Rectal smooth muscle tissue (tissue), 1 donor: ENCODE data around the gene RECK.
"Not testable (repeated sequence)": the region's sequence is repeated elsewhere in the genome, so short reads cannot be mapped to it uniquely, and the experiment has no call there.

Experiments
- H3K27ac ChIP-seq: one replicate; pipeline ENCODE4 v1.7.0; 2013; ENCODE audit warnings: low read depth, low read length, inconsistent platforms
- H3K27me3 ChIP-seq: one replicate; pipeline ENCODE4 v1.7.0; 2013; ENCODE audit warnings: low read length; ENCODE audit not compliant: control insufficient read depth, insufficient read depth
- H3K36me3 ChIP-seq: one replicate; pipeline ENCODE4 v1.7.0; 2013; ENCODE audit warnings: low read length; ENCODE audit not compliant: control insufficient read depth, insufficient read depth
- H3K4me1 ChIP-seq: one replicate; pipeline ENCODE4 v1.7.0; 2013; ENCODE audit warnings: low read length; ENCODE audit not compliant: control insufficient read depth, insufficient read depth
- H3K4me3 ChIP-seq: one replicate; pipeline ENCODE4 v1.7.0; 2013; ENCODE audit warnings: low read length
- H3K9ac ChIP-seq: one replicate; pipeline ENCODE4 v1.7.0; 2013; ENCODE audit warnings: low read length

RECK gene

DNA sequence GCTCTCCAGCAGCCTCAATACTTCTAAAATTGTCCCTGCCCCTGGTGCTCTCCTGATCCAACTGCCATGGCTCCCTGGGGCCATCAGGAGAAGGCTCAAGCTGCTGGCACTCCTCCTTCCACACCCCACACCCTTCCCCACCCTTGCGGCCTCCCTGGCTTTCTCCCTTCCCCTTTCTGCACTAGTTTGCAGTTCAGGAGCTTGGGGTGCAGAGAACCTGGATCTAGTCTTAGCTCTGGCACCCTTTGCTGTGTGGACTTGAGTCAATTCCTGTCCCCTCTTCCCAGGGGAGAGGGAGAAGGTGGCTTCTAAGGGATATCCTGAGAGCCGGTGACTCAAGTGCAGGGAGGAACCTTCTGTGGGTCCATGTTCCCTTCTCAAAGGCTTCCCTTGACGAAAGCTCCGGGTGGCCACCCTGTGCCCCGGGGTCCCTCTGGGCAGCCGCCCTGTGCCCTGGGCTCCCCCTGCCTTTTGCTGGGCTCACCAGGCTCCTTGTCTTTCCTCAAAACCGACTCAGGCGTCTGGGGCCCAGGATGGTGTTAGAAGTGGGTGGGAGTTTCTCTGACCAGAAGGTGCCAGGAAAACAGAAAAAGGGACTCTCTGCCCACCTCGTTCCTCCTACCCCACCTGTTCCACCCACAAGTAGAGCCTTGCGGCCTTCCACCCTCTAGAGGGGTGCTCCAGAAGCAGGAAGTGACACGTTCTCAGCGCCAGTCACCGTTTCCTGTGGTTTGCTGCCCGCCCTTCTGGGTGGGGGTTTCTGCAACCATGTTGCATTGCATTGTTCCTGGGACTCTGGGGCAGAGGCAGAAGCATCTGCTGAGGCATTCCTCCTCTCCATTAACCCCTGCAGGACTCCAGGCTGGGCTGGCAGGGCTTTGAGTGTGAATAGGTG, 114.8 kb downstream of the RECK start:
- no peak overlapping the region for H3K4me3 ChIP-seq
- H3K27ac ChIP-seq: peak overlapping the region; percentile 62
- no peaks in the 10 kb centered on the region for H3K27me3 ChIP-seq
- H3K9ac ChIP-seq: no peak overlapping the region
- H3K4me1 ChIP-seq: peaks cover 40% of the 10 kb centered on the region
- peaks cover 13% of the 10 kb centered on the region for H3K36me3 ChIP-seq

DNA sequence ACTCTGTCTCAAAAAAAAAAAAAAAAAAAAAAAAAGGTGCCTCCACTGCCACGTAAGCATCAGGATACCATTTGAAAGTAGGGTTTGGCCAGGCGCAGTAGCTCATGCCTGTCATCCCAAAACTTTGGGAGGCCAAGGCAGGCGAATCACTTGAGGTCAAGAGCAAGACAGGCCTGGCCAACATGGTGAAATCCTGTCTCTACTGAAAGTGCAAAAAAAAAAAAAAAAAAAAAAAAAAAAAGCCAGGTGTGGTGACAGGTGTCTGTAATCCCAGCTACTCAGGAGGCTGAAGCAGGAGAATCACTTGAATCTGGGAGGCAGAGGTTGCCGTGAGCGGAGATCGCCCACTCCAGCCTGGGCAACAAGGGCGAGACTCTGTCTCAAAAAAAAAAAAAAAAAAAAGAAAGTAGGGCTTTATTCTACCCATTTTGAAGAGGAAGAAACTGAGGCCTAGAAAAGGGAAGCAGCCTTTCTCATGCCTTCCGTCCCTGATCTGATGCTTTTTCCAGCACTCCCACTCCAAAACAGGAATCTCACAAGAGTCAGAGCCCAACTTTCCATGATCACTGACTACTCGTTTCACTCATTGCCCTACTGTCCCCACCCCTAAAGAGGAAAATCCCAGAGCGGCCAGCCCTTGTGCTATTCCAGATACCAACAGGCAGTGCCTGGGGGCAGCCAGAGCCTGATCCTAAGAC, 116.2 kb downstream of the RECK start:
- H3K4me3 ChIP-seq: no peak overlapping the region
- H3K27ac ChIP-seq: peak overlapping the region; percentile 75
- H3K27me3 ChIP-seq: no peaks in the 10 kb centered on the region
- H3K4me1 ChIP-seq: peaks cover 32% of the 10 kb centered on the region
- peaks cover 13% of the 10 kb centered on the region for H3K36me3 ChIP-seq
- H3K9ac ChIP-seq: no peak overlapping the region

DNA sequence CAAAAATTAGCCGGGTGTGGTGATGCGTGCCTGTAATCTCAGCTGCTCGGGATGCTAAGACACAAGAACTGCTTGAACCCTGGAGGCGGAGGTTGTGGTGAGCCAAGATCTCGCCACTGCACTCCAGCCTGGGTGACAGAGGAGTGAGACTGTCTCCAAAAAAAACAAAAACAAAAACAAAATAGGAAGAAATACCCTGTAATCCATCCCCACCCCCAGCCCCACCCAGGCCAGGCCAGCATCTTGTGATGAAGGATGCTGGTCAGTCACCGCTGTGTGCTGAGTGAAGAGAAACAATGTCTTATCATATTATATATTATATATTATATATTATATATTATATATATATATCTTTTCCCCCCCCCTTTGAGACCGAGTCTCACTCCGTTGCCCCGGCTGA, 117.0 kb downstream of the RECK start:
- Histone ChIP-seq H3K9ac (no peak overlapping the region), H3K36me3 (peaks cover 13% of the 10 kb centered on the region), H3K27me3 (no peaks in the 10 kb centered on the region), H3K4me1 (peaks cover 29% of the 10 kb centered on the region), H3K27ac (peak overlapping the region; percentile 93), H3K4me3 (no peak overlapping the region)

DNA sequence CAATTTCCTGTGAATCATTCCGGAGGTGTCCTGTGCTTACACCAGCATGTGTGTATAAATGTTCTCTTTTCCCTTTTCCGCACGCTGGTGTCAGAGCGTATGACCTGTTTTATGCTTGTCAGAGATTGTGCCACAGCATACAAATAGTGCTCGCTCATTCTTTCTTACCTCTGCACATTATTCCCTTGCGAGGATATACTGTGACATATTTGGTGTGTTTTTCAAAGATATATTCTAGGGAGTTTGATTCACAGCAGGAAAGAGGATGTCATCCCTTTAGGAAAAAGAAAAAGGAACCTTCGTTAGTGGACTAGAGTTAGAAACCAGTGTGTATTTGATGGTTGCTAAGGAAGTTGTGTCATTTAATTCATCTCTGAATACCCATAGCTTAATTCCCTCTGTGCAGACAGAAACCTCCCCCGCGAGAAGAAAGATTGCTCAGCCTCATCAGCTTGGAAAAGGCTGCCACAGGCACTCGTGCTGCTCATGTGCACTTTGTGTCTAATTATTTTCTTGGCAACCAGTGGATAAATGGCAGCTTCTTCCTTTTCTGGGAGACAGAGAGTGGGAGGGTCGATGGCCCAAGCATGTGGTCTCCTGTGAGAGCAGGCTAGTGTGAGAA, 117.7 kb downstream of the RECK start:
- peaks cover 13% of the 10 kb centered on the region for H3K36me3 ChIP-seq
- no peak overlapping the region for H3K4me3 ChIP-seq
- no peak overlapping the region for H3K9ac ChIP-seq
- H3K4me1 ChIP-seq: peaks cover 25% of the 10 kb centered on the region
- peak overlapping the region; percentile 93 for H3K27ac ChIP-seq
- H3K27me3 ChIP-seq: no peaks in the 10 kb centered on the region

DNA sequence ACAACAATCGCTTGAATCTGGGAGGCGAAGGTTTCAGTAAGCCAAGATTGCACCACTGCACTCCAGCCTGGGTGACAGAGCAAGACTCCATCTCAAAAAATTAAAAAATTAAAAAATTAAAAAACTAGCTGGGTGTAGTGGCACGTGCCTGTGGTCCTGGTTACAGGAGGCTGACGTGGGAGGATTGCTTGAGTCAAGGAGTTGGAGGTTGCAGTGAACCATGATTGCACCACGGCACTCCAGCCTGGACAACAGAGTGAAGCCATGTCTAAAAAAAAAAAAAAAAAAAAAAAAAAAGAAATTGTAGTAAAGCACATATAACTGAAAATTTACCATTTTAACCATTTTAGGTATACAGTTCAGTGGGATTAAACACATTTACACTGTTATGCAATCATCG, 119.4 kb downstream of the RECK start:
- H3K27ac ChIP-seq: peak overlapping the region; percentile 3
- H3K4me1 ChIP-seq: peaks cover 19% of the 10 kb centered on the region
- no peaks in the 10 kb centered on the region for H3K27me3 ChIP-seq
- peaks cover 6% of the 10 kb centered on the region for H3K36me3 ChIP-seq
- H3K4me3 ChIP-seq: no peak overlapping the region
- no peak overlapping the region for H3K9ac ChIP-seq

DNA sequence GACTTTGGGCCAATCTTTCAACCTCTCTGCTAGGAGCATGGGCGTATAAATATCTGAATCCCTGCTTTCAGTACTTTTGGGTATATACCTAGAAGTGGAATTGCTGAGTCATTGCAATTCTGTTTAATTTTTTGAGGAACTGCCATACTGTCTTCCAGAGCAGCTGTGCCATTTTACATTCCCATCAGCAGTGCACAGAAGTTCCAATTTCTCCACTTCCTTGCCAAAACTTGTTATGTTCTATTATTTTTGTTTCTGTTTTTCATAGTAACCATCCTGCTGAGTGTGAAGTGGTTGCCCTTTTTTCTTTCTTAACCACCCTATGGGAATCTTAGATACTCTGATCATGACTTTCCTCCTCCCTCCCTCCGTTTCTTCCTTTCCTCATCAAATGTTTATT, 121.4 kb downstream of the RECK start:
- H3K4me3 ChIP-seq: no peak overlapping the region
- peak overlapping the region; percentile 60 for H3K27ac ChIP-seq
- H3K9ac ChIP-seq: no peak overlapping the region
- H3K4me1 ChIP-seq: peaks cover 22% of the 10 kb centered on the region
- peaks cover 5% of the 10 kb centered on the region for H3K36me3 ChIP-seq
- no peaks in the 10 kb centered on the region for H3K27me3 ChIP-seq

DNA sequence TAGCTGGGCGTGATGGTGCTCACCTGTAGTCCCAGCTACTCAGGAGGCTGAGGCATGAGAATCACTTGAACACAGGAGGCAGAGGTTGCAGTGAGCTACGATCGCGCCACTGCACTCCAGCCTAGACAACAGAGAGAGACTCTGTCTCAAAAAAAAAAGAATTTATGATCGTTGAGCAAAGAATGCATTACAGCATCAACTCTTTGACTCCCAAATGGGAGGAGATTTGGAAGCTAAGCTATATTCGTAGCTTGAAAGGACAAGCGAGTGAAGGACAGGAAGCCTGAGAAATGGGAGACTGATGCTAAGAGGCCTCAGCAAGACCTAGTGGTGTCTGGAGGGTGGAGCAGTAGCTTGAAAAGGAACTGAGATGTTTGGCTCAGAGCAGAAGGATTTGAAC, 122.2 kb downstream of the RECK start:
- peak overlapping the region; percentile 60 for H3K27ac ChIP-seq
- no peak overlapping the region for H3K9ac ChIP-seq
- peaks cover 30% of the 10 kb centered on the region for H3K4me1 ChIP-seq
- peaks cover 3% of the 10 kb centered on the region for H3K36me3 ChIP-seq
- no peak overlapping the region for H3K4me3 ChIP-seq
- H3K27me3 ChIP-seq: no peaks in the 10 kb centered on the region

DNA sequence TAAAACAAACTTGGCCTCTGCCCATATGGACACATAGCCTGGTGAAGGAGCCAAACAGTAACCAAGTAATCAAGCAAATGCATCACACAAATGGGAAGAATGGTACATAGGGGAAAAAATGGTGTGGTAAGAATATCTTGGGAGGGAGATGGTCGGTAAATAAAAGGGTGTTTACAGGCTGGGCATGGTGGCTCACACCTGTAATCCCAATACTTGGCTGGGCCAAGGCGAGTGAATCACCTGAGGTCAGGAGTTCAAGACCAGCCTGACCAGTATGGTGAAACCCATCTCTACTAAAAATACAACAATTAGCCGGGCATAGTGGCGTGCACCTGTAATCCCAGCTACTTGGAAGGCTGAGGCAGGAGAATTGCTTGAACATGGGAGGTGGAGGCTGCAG, 122.8 kb downstream of the RECK start:
- Histone ChIP-seq H3K27ac (peak overlapping the region; percentile 60), H3K4me1 (peaks cover 29% of the 10 kb centered on the region)
- H3K36me3 ChIP-seq, H3K4me3 ChIP-seq, H3K27me3 ChIP-seq, H3K9ac ChIP-seq: not testable (repeated sequence)

DNA sequence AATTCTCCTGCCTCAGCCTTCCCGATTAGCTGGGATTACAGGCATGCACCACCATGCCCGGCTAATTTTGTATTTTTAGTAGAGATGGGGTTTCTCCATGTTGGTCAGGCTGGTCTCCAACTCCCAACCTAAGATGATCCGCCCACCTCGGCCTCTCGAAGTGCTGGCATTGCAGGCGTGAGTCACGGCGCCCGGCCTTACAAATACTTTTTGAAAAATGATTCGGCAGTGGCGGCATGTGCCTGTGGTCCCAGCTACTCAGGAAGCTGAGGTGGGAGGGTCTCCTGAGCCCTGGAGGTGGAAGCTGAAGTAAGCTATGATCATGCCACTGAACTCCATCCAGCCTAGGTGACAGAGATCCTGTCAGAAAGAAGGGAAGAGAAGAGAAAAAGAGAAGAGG, 123.4 kb downstream of the RECK start:
- H3K4me3 ChIP-seq, H3K9ac ChIP-seq, H3K36me3 ChIP-seq, H3K27me3 ChIP-seq: not testable (repeated sequence)
- Histone ChIP-seq H3K4me1 (peaks cover 27% of the 10 kb centered on the region), H3K27ac (peak overlapping the region; percentile 60)

DNA sequence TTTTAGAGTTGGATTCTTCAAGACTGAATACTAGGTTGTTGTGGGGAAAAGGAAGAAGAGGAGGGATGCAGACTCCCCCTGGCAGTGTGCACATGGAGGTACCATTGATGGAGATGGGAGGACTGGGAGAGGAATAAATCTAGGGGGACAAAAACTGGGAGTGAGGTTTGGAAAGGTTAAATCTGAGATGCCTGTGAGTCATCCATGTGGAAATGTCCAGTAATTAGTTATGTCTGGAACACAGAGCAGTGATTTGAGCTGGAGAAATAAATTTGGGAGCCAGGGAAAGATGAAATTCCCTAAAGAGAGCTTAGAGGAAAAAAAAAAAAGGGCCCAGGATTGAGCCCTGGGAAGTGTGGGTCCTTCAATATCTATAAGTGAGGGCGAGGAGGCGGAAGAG, 124.5 kb downstream of the RECK start:
- peaks cover 3% of the 10 kb centered on the region for H3K36me3 ChIP-seq
- no peak overlapping the region for H3K4me3 ChIP-seq
- H3K27ac ChIP-seq: peak overlapping the region; percentile 53
- no peaks in the 10 kb centered on the region for H3K27me3 ChIP-seq
- no peak overlapping the region for H3K9ac ChIP-seq
- H3K4me1 ChIP-seq: peaks cover 27% of the 10 kb centered on the region

DNA sequence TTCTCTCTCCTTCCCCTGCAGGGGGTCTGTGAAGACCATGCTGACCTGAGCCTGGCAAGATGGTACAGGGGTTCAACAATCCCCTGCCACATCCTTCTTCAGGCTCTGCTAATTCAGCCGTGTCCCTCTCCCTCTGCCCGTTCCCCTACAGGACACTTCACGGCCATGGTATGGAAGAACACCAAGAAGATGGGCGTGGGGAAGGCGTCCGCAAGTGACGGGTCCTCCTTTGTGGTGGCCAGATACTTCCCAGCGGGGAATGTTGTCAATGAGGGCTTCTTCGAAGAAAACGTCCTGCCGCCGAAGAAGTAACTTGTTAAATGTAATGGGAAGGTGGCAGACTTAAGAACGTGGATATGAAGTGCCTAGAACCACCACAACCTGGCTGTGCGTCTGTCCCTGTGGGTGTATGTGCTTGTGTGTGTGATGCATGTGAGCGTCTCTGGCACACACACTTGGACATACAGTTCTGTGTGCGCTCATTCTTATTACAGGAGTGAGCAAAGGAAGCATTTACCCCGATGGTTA, 125.6 kb downstream of the RECK start:
- Histone ChIP-seq H3K4me1 (peaks cover 27% of the 10 kb centered on the region), H3K27ac (peak overlapping the region; percentile 87), H3K9ac (no peak overlapping the region), H3K4me3 (no peak overlapping the region), H3K36me3 (peaks cover 3% of the 10 kb centered on the region), H3K27me3 (no peaks in the 10 kb centered on the region)

DNA sequence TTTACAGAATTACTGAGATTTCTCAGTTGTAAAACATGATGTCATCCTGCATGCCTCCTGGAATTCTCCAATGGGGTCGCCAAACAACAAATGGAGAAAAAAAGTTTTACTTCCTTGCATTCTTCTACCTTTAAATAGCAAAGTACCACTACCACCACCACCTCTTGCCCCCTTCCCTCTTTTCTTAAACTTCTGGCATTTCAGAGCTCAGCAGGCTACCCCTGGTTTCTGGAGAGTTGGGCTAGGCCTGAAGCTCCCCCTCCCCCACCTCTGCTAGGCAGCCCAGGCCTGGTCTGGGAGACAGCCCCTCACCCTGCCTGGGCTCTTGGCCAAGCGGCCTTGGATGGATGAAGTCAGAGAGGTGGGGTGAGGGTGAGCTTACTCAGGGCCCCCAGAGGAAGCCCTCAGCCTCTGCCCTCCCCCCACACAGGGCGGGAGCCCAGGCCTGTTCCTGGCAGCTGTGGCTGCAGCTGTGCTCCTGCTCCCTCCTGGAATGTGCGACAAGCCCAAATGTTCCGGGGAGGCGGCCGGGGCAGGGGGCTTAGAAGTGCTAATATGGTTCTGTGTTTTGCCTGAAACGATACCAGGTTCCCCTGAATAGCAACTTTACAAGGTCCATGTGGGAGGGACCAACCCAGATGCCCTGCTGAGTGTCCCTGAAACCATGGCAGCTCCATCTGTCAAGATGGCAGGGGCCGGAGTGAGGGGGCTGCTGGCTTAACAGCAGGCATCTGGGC, 126.5 kb downstream of the RECK start:
- Histone ChIP-seq H3K9ac (no peak overlapping the region), H3K4me1 (peaks cover 27% of the 10 kb centered on the region), H3K4me3 (no peak overlapping the region), H3K36me3 (peaks cover 3% of the 10 kb centered on the region), H3K27me3 (no peaks in the 10 kb centered on the region), H3K27ac (peak overlapping the region; percentile 87)
